Caco-2 (cell line): ENCODE measurements around the gene LRP6. TPM values are rescaled to one million over a fixed set of nuclear protein-coding genes. Genes with fewer than 3 reads are reported as not detected.
"Not testable (repeated sequence)": the region's sequence is repeated elsewhere in the genome, so short reads cannot be mapped to it uniquely, and the experiment has no call there.

Experiments used
- BruUV-seq: library from RNA; stranded (reverse); fragments of 400-500 nt; replicated peaks from 2 replicates; lab custom pipeline; 2021; lab: Mats Ljungman, UMichigan
- CTCF ChIA-PET: fragments of 300-600 bp; sonication (Branson Sonifier 250); formaldehyde crosslinking; loops from one replicate; lab custom pipeline; 2022; ENCODE audit warnings: antibody characterized with exemption; lab: Charles Lee
- POLR2A ChIA-PET: fragments of 300-600 bp; sonication (Branson Sonifier 250); formaldehyde crosslinking; loops from one replicate; lab custom pipeline; 2022; ENCODE audit warnings: antibody characterized with exemption; lab: Charles Lee
- DNase-seq, 2 experiments: peaks; one replicate each; pipeline versions ENCODE4 v3.0.0 to v3.0.0-alpha.2; 2020 to 2022
- H3K27me3 ChIP-seq: replicated peaks from 2 replicates; pipeline ENCODE4 v1.6.0; 2011; ENCODE audit warnings: low read length; ENCODE audit not compliant: control insufficient read depth, insufficient read depth
- H3K36me3 ChIP-seq: 2 replicates; pipeline ENCODE4 v1.5.1; 2011; ENCODE audit warnings: low read length; ENCODE audit not compliant: control insufficient read depth, insufficient read depth
- H3K4me1 ChIP-seq: fragments of 250-450 bp; sonication (Bioruptor Pico); 2 replicates; pipeline ENCODE4 v1.5.1; 2020; ENCODE audit warnings: mild to moderate bottlenecking
- H3K4me3 ChIP-seq: 2 replicates; pipeline ENCODE4 v1.5.1; 2011; ENCODE audit warnings: low read depth, mild to moderate bottlenecking, control low read depth, low read length
- H3K9me3 ChIP-seq: fragments of 250-450 bp; sonication (Bioruptor Pico); 2 replicates; pipeline ENCODE4 v1.5.1; 2020; ENCODE audit warnings: mild to moderate bottlenecking, moderate library complexity
- H3K27ac Mint-ChIP-seq: one replicate; pipeline ENCODE4 v1.8.0; 2022; ENCODE audit warnings: mixed read lengths; ENCODE audit not compliant: unreplicated experiment
- H3K27me3 Mint-ChIP-seq: one replicate; pipeline ENCODE4 v1.8.0; 2022; ENCODE audit warnings: mixed read lengths; ENCODE audit not compliant: insufficient read depth, unreplicated experiment
- H3K36me3 Mint-ChIP-seq: one replicate; pipeline ENCODE4 v1.8.0; 2022; ENCODE audit warnings: mild to moderate bottlenecking, mixed read lengths; ENCODE audit not compliant: insufficient read depth, unreplicated experiment
- H3K4me1 Mint-ChIP-seq: one replicate; pipeline ENCODE4 v1.8.0; 2022; ENCODE audit warnings: low read depth, mixed read lengths; ENCODE audit not compliant: unreplicated experiment
- H3K4me3 Mint-ChIP-seq: one replicate; pipeline ENCODE4 v1.8.0; 2022; ENCODE audit warnings: mild to moderate bottlenecking, moderate library complexity, mixed read lengths; ENCODE audit not compliant: unreplicated experiment
- H3K9me3 Mint-ChIP-seq: one replicate; pipeline ENCODE4 v1.8.0; 2022; ENCODE audit warnings: mixed read lengths; ENCODE audit not compliant: unreplicated experiment
- CTCF ChIP-seq, 2 experiments: fragments of 200-600 bp in 1 of 2; IDR thresholded peaks; 1 replicate in 1 of 2; 2 replicates in 1 of 2; pipeline versions ENCODE4 v1.5.1 to v1.8.0; 2011 to 2022; ENCODE audit warnings: antibody characterized with exemption in 1 of 2, control low read depth in 1 of 2, inconsistent platforms in 1 of 2, low read depth in 1 of 2, low read length in 1 of 2, mild to moderate bottlenecking in 1 of 2, moderate library complexity in 1 of 2; ENCODE audit not compliant: insufficient read depth in 1 of 2, severe bottlenecking in 1 of 2, unreplicated experiment in 1 of 2
- intact Hi-C: fragments of 100-400 bp; cut with micrococcal nuclease; formaldehyde crosslinking; loops from one replicate; pipeline ENCODE4 v1.10.0; 2022; ENCODE audit not compliant: unreplicated experiment
- total RNA-seq: library from RNA; stranded (reverse); gene quantifications from 2 replicates; pipeline ENCODE4 v1.2.3, GENCODE V29; 2022

The LRP6 gene
- total RNA-seq, 1 experiment from 2014 or later: 72.7 TPM

GRCh38 chr12:12156116-12156515, 110.7 kb downstream of the LRP6 start:
- no peak for TF ChIP-seq CTCF (IDR thresholded peaks at IDR 0.05; ENCODE audit: insufficient read depth in 1 of 2, low read depth in 1 of 2, low read length in 1 of 2, severe bottlenecking in 1 of 2, unreplicated experiment in 1 of 2)
- no peaks in the 10 kb centered on the region for H3K27me3 ChIP-seq
- Mint-ChIP-seq H3K9me3 (no peaks in the 10 kb centered on the region), H3K4me1 (no peaks in the 10 kb centered on the region), H3K4me3 (no peak overlapping the region), H3K27ac (no peak overlapping the region), H3K36me3 (peaks cover 50% of the 10 kb centered on the region), H3K27me3 (no peaks in the 10 kb centered on the region)
- intact Hi-C loops: no loop called here
- CTCF ChIA-PET: no interaction called here
- DNase-seq: no peak
- POLR2A ChIA-PET: no interaction called here
- peaks cover 4% of the 10 kb centered on the region; the same call in 1 of the 2 replicates for H3K36me3 ChIP-seq
- H3K9me3 ChIP-seq: no peaks in the 10 kb centered on the region
- no peak overlapping the region for H3K4me3 ChIP-seq
- BruUV-seq: no TSS peak
- no peaks in the 10 kb centered on the region for H3K4me1 ChIP-seq

DNA sequence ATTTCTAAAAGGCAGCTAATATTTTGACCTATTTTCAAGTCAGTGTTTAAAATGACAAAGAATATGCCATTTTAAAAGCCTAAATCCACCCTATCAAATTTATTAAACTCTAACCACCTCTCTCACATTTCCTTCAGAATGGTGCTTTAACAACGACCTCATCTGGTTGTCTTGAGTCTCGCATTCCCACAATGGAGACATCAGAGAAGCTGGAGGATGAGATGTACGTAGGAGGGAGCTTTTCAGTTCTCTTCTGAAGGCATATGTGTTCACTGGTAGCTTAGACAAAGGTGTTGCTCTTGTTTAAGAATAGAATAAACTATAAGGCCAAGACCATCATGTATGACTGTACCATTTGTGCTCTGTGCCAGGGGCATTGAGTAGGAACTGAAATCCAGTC, 113.2 kb downstream of the LRP6 start:
- peaks cover 6% of the 10 kb centered on the region; the same call in 1 of the 2 replicates for H3K36me3 ChIP-seq
- CTCF ChIA-PET: no interaction called here
- no peak for TF ChIP-seq CTCF (IDR thresholded peaks at IDR 0.05; ENCODE audit: insufficient read depth in 1 of 2, low read depth in 1 of 2, low read length in 1 of 2, severe bottlenecking in 1 of 2, unreplicated experiment in 1 of 2)
- Mint-ChIP-seq H3K4me3 (no peak overlapping the region), H3K27me3 (no peaks in the 10 kb centered on the region), H3K4me1 (no peaks in the 10 kb centered on the region), H3K27ac (no peak overlapping the region), H3K9me3 (no peaks in the 10 kb centered on the region), H3K36me3 (peaks cover 55% of the 10 kb centered on the region)
- no TSS peak for BruUV-seq
- H3K27me3 ChIP-seq: no peaks in the 10 kb centered on the region
- DNase-seq: no peak
- POLR2A ChIA-PET: no interaction called here
- H3K4me1 ChIP-seq: no peaks in the 10 kb centered on the region
- no peak overlapping the region for H3K4me3 ChIP-seq
- intact Hi-C loops: no loop called here
- no peaks in the 10 kb centered on the region for H3K9me3 ChIP-seq

- H3K9me3 ChIP-seq: no peaks in the 10 kb centered on the region
- Mint-ChIP-seq H3K4me1 (no peaks in the 10 kb centered on the region), H3K27me3 (no peaks in the 10 kb centered on the region), H3K9me3 (no peaks in the 10 kb centered on the region), H3K36me3 (peaks cover 53% of the 10 kb centered on the region), H3K4me3 (no peak overlapping the region), H3K27ac (no peak overlapping the region)
- no peaks in the 10 kb centered on the region for H3K27me3 ChIP-seq
- no TSS peak for BruUV-seq
- POLR2A ChIA-PET: no interaction called here
- H3K36me3 ChIP-seq: peaks cover 6% of the 10 kb centered on the region; the same call in 1 of the 2 replicates
- intact Hi-C loops: no loop called here
- CTCF ChIA-PET: no interaction called here
- H3K4me1 ChIP-seq: no peaks in the 10 kb centered on the region
- no peak overlapping the region for H3K4me3 ChIP-seq
- no peak for TF ChIP-seq CTCF (IDR thresholded peaks at IDR 0.05; ENCODE audit: insufficient read depth in 1 of 2, low read depth in 1 of 2, low read length in 1 of 2, severe bottlenecking in 1 of 2, unreplicated experiment in 1 of 2)
- no peak for DNase-seq
Observed at GRCh38 chr12:12147111-12147510, 119.7 kb downstream of the LRP6 start.

DNA sequence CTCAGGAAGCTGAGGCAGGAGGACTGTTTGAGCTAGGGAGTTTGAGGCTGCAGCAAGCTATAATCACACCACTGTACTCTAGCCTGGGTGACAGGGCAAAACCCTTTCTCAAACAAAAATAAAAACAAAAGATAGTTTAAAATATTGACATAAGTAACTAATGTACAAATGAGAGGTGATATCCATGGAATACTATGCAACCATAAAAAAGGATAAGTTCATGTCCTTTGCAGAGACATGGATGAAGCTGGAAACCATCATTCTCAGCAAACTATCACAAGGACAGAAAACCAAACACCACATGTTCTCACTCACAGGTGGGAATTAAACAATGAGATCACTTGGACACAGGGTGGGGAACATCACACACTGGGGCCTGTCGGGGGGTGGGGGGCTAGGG, 122.3 kb downstream of the LRP6 start:
- H3K4me3 Mint-ChIP-seq, H3K27me3 ChIP-seq, DNase-seq, H3K9me3 ChIP-seq, H3K27ac Mint-ChIP-seq, H3K36me3 ChIP-seq, BruUV-seq, H3K4me1 ChIP-seq, POLR2A ChIA-PET, intact Hi-C loops, H3K27me3 Mint-ChIP-seq, H3K4me3 ChIP-seq, H3K4me1 Mint-ChIP-seq, CTCF ChIA-PET, H3K9me3 Mint-ChIP-seq: not testable (repeated sequence)
- peaks cover 66% of the 10 kb centered on the region for H3K36me3 Mint-ChIP-seq
